H9 (cell line): ENCODE measurements around the gene RAET1L. TPM values are rescaled to one million over a fixed set of nuclear protein-coding genes. Genes with fewer than 3 reads are reported as not detected.
A peak's percentile ranks its signal among the peaks of the same experiment; 100 is the strongest.

Experiments used
- DNase-seq: peaks from one replicate; pipeline ENCODE4 v3.0.0-alpha.2; 2017
- H2AFZ ChIP-seq: one replicate; pipeline ENCODE4 v1.6.1; 2013; ENCODE audit warnings: mild to moderate bottlenecking, low read length, control low read depth, moderate library complexity
- H2AK5ac ChIP-seq: 2 replicates; pipeline ENCODE4 v1.6.1; 2013; ENCODE audit warnings: low read length, control low read depth, mixed read lengths; ENCODE audit not compliant: insufficient read length
- H2BK120ac ChIP-seq: one replicate; pipeline ENCODE4 v1.6.1; 2013; ENCODE audit warnings: low read depth, mild to moderate bottlenecking, low read length, control low read depth, inconsistent platforms; ENCODE audit not compliant: poor library complexity, severe bottlenecking
- H2BK12ac ChIP-seq: 2 replicates; pipeline ENCODE4 v1.6.1; 2013; ENCODE audit warnings: low read length, control low read depth, mixed read lengths, low read depth; ENCODE audit not compliant: insufficient read length
- H2BK15ac ChIP-seq: 2 replicates; pipeline ENCODE4 v1.6.1; 2013; ENCODE audit warnings: low read depth, low read length, control low read depth
- H2BK20ac ChIP-seq: one replicate; pipeline ENCODE4 v1.6.1; 2013; ENCODE audit warnings: low read depth, mild to moderate bottlenecking, low read length, control low read depth, inconsistent platforms; ENCODE audit not compliant: poor library complexity, severe bottlenecking
- H2BK5ac ChIP-seq: 2 replicates; pipeline ENCODE4 v1.6.1; 2013; ENCODE audit warnings: low read length, control low read depth, mixed read lengths; ENCODE audit not compliant: insufficient read length
- H3K14ac ChIP-seq: 2 replicates; pipeline ENCODE4 v1.6.1; 2013; ENCODE audit warnings: low read length, control low read depth; ENCODE audit not compliant: insufficient read depth
- H3K18ac ChIP-seq: 2 replicates; pipeline ENCODE4 v1.6.1; 2013; ENCODE audit warnings: low read depth, mild to moderate bottlenecking, mixed read lengths, low read length, control low read depth; ENCODE audit not compliant: insufficient read length
- H3K23ac ChIP-seq: 2 replicates; pipeline ENCODE4 v1.6.1; 2013; ENCODE audit warnings: low read length, control low read depth, mixed read lengths, low read depth; ENCODE audit not compliant: insufficient read length
- H3K23me2 ChIP-seq: 2 replicates; pipeline ENCODE4 v1.6.1; 2013; ENCODE audit warnings: low read depth, mild to moderate bottlenecking, mixed read lengths, low read length, control low read depth; ENCODE audit not compliant: insufficient read length, poor library complexity, severe bottlenecking
- H3K27ac ChIP-seq: 2 replicates; pipeline ENCODE4 v1.5.1; 2013; ENCODE audit warnings: low read length, control low read depth, mixed read lengths, low read depth; ENCODE audit not compliant: insufficient read length
- H3K27me3 ChIP-seq: 2 replicates; pipeline ENCODE4 v1.6.1; 2013; ENCODE audit warnings: low read length, control low read depth, inconsistent platforms; ENCODE audit not compliant: insufficient read depth
- H3K4ac ChIP-seq: 2 replicates; pipeline ENCODE4 v1.6.1; 2013; ENCODE audit warnings: low read depth, mild to moderate bottlenecking, control low read depth, inconsistent platforms, low read length, moderate library complexity
- H3K4me1 ChIP-seq: 2 replicates; pipeline ENCODE4 v1.6.1; 2013; ENCODE audit warnings: low read length, control low read depth, inconsistent platforms; ENCODE audit not compliant: insufficient read depth
- H3K4me2 ChIP-seq: 2 replicates; pipeline ENCODE4 v1.6.1; 2013; ENCODE audit warnings: low read length, control low read depth, mixed read lengths; ENCODE audit not compliant: insufficient read length, insufficient read depth
- H3K56ac ChIP-seq: 2 replicates; pipeline ENCODE4 v1.6.1; 2013; ENCODE audit warnings: low read depth, mild to moderate bottlenecking, mixed read lengths, low read length, control low read depth; ENCODE audit not compliant: insufficient read length
- H3K79me1 ChIP-seq: 2 replicates; pipeline ENCODE4 v1.6.1; 2013; ENCODE audit warnings: low read depth, mild to moderate bottlenecking, moderate library complexity, low read length, control low read depth, inconsistent platforms; ENCODE audit not compliant: insufficient read depth, poor library complexity, severe bottlenecking
- H3K79me2 ChIP-seq: 2 replicates; pipeline ENCODE4 v1.6.1; 2013; ENCODE audit warnings: low read length, control low read depth, inconsistent platforms; ENCODE audit not compliant: insufficient read depth
- H3K9ac ChIP-seq: 2 replicates; pipeline ENCODE4 v1.6.1; 2013; ENCODE audit warnings: low read length, control low read depth, mixed read lengths; ENCODE audit not compliant: insufficient read length; ENCODE audit errors: extremely low read depth
- H3K9me3 ChIP-seq: one replicate; pipeline ENCODE4 v1.6.1; 2013; ENCODE audit warnings: low read depth, low read length, inconsistent platforms; ENCODE audit not compliant: control insufficient read depth
- H3T11ph ChIP-seq: one replicate; pipeline ENCODE4 v1.6.1; 2013; ENCODE audit warnings: mild to moderate bottlenecking, low read length, control low read depth, inconsistent platforms
- H4K20me1 ChIP-seq: one replicate; pipeline ENCODE4 v1.6.1; 2013; ENCODE audit not compliant: control insufficient read depth, insufficient read length, insufficient read depth
- H4K5ac ChIP-seq: 2 replicates; pipeline ENCODE4 v1.6.1; 2013; ENCODE audit warnings: low read depth, mild to moderate bottlenecking, mixed read lengths, low read length, control low read depth; ENCODE audit not compliant: insufficient read length
- H4K8ac ChIP-seq: replicated peaks from 2 replicates; pipeline ENCODE4 v1.6.1; 2013; ENCODE audit warnings: low read length, control low read depth, mixed read lengths, low read depth; ENCODE audit not compliant: insufficient read length
- H4K91ac ChIP-seq: 2 replicates; pipeline ENCODE4 v1.6.1; 2013; ENCODE audit warnings: low read depth, mild to moderate bottlenecking, moderate library complexity, mixed read lengths, low read length, control low read depth; ENCODE audit not compliant: insufficient read length
- H3K27ac Mint-ChIP-seq, 3 experiments: 2 replicates in 2 of 3; 3 replicates in 1 of 3; pipeline ENCODE4 v1.8.0; 2020 to 2021; ENCODE audit warnings: mixed read lengths in 3 of 3, mild to moderate bottlenecking in 1 of 3, moderate library complexity in 1 of 3
- H3K27me3 Mint-ChIP-seq: 2 replicates; pipeline ENCODE4 v1.8.0; 2021; ENCODE audit warnings: low read depth, mild to moderate bottlenecking, moderate library complexity, mixed read lengths
- H3K36me3 Mint-ChIP-seq, 3 experiments: 2 replicates in 2 of 3; 3 replicates in 1 of 3; pipeline ENCODE4 v1.8.0; 2020 to 2021; ENCODE audit warnings: low read depth in 3 of 3, mixed read lengths in 3 of 3; ENCODE audit not compliant: insufficient read depth in 1 of 3
- H3K4me1 Mint-ChIP-seq, 2 experiments: 2 replicates each; pipeline ENCODE4 v1.8.0; 2020; ENCODE audit warnings: mixed read lengths in 2 of 2
- H3K4me3 Mint-ChIP-seq, 2 experiments: 2 replicates in 1 of 2; 3 replicates in 1 of 2; pipeline ENCODE4 v1.8.0; 2020 to 2021; ENCODE audit warnings: mild to moderate bottlenecking in 2 of 2, mixed read lengths in 2 of 2, moderate library complexity in 1 of 2
- H3K9me3 Mint-ChIP-seq, 2 experiments: 2 replicates in 1 of 2; 3 replicates in 1 of 2; pipeline ENCODE4 v1.8.0; 2020; ENCODE audit warnings: mild to moderate bottlenecking in 2 of 2, mixed read lengths in 2 of 2, moderate library complexity in 1 of 2
- CTCF ChIP-seq: fragments of 200-600 bp; sonication (generic); conservative IDR thresholded peaks from 3 replicates; pipeline ENCODE4 v1.8.0; 2021; ENCODE audit warnings: antibody characterized with exemption, mild to moderate bottlenecking
- WGBS: extraction: QIAGEN DNeasy Blood & Tissue Kit; methylation state at CpG from one replicate; pipeline ENCODE4 v1.1.7; 2013; ENCODE audit warnings: missing lambda C conversion rate, low lambda C conversion rate, mixed read lengths; ENCODE audit not compliant: insufficient read length; ENCODE audit errors: extremely low coverage; 5-methylcytosine and 5-hydroxymethylcytosine counted together
- total RNA-seq: library from RNA; stranded (reverse); gene quantifications from 2 replicates; pipeline ENCODE4 v1.2.1, GENCODE V29; 2021

Gene RAET1L
- total RNA-seq, 1 experiment from 2014 or later, result not detected

DNA sequence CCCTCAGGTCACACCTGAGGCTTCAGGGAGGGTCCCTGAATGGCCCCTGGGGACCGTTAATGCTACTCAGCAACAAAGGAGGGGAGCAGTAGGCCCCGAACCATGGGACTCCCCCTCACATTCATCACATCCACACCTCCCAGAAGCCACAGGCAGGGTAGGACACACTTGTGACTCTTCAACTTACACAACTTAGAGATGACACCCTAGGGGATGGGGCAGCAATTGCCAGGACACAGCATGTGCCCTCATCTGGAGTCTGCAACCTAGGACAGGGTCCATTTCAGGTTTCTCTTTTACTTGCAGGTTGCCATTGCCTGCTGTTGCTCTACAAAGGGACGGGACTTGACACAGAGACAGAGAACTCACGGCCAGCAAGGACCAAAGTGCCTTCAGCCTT is 42.8 kb upstream of the RAET1L start:
- H2AK5ac ChIP-seq, result no peak overlapping the region
- no peak overlapping the region for H3K18ac ChIP-seq
- H4K5ac ChIP-seq, result no peak overlapping the region
- WGBS, result no CpG with 5 or more reads among the region's 4 CpGs
- no peak overlapping the region for H2BK15ac ChIP-seq
- no peak overlapping the region for H3K9ac ChIP-seq
- no peaks in the 10 kb centered on the region; the same call in 1 of the 2 replicates for H3K4me1 ChIP-seq
- no peak for TF ChIP-seq CTCF
- H2BK120ac ChIP-seq, result no peak overlapping the region
- H3K56ac ChIP-seq, result no peak overlapping the region
- H4K8ac ChIP-seq, result no peak overlapping the region
- Mint-ChIP-seq H3K4me1 (peaks cover 13 to 17% of the 10 kb centered on the region in 2 experiments), H3K9me3 (no peaks in the 10 kb centered on the region; a peak in 1 of 5 replicates), H3K27me3 (peaks cover 41% of the 10 kb centered on the region), H3K4me3 (peak overlapping the region; percentile 74 to 81), H3K27ac (no peak overlapping the region), H3K36me3 (peaks cover 0 to 9% (median 8%) of the 10 kb centered on the region in 3 experiments; a peak in 3 of 7 replicates)
- H3T11ph ChIP-seq, result no peak overlapping the region
- no peak overlapping the region for H3K27ac ChIP-seq
- no peaks in the 10 kb centered on the region for H3K79me1 ChIP-seq
- H2AFZ ChIP-seq, result no peak overlapping the region
- H2BK20ac ChIP-seq, result no peak overlapping the region
- H4K20me1 ChIP-seq, result no peaks in the 10 kb centered on the region
- H3K79me2 ChIP-seq, result no peaks in the 10 kb centered on the region
- no peaks in the 10 kb centered on the region; the same call in 1 of the 2 replicates for H3K27me3 ChIP-seq
- H3K4me2 ChIP-seq, result peak overlapping the region; percentile 77
- H2BK5ac ChIP-seq, result no peak overlapping the region
- H4K91ac ChIP-seq, result no peak overlapping the region
- H3K9me3 ChIP-seq, result no peaks in the 10 kb centered on the region
- no peak overlapping the region for H2BK12ac ChIP-seq
- H3K14ac ChIP-seq, result no peak overlapping the region
- H3K23me2 ChIP-seq, result peaks cover 6% of the 10 kb centered on the region
- no peak overlapping the region for H3K4ac ChIP-seq
- DNase-seq, result no peak
- no peak overlapping the region for H3K23ac ChIP-seq
